K562 (cell line): ENCODE data around the gene LSM4. TPM values are rescaled to one million over a fixed set of nuclear protein-coding genes. Genes with fewer than 3 reads are reported as not detected.

Experiments used
- ERF ChIP-seq: fragments of 450-650 bp; formaldehyde crosslinking; IDR thresholded peaks from 2 replicates; pipeline ENCODE4 v1.4.0; 2020; ENCODE audit warnings: mild to moderate bottlenecking, mixed read lengths
- EZH2 ChIP-seq: IDR thresholded peaks from 2 replicates; pipeline ENCODE4 v1.6.1; 2012; ENCODE audit warnings: low read depth, mild to moderate bottlenecking, inconsistent platforms, low read length, borderline replicate concordance
- HNRNPH1 ChIP-seq: fragments of 200-400 bp; formaldehyde crosslinking; optimal IDR thresholded peaks from 2 replicates; pipeline ENCODE3; 2017; ENCODE audit warnings: low read depth, mild to moderate bottlenecking, low read length, moderate library complexity
- PML ChIP-seq: IDR thresholded peaks from 2 replicates; pipeline ENCODE4 v1.6.1; 2012; ENCODE audit warnings: low read length, inconsistent platforms
- SIN3A ChIP-seq, 2 experiments: fragments of 150-350 bp in 1 of 2; IDR thresholded peaks; 2 replicates each; pipeline ENCODE4 v1.6.1; 2011 to 2016; ENCODE audit warnings: borderline replicate concordance in 2 of 2, low read depth in 2 of 2, low read length in 2 of 2, mild to moderate bottlenecking in 2 of 2, moderate library complexity in 2 of 2; ENCODE audit not compliant: control insufficient read depth in 1 of 2
- SMARCA4 ChIP-seq: fragments of 450-650 bp; IDR thresholded peaks from 2 replicates; pipeline ENCODE4 v1.6.1; 2016
- TAF1 ChIP-seq: IDR thresholded peaks from 2 replicates; pipeline ENCODE4 v1.6.1; 2011; ENCODE audit warnings: mild to moderate bottlenecking, low read length, moderate library complexity; ENCODE audit not compliant: insufficient read depth, control insufficient read depth, severe bottlenecking; ENCODE audit errors: extremely low read depth
- TBP ChIP-seq: optimal IDR thresholded peaks from 2 replicates; pipeline ENCODE3; 2011; ENCODE audit warnings: low read depth, low read length, improper control_type of control experiment
- ZC3H8 ChIP-seq: fragments of 450-650 bp; IDR thresholded peaks from 2 replicates; pipeline ENCODE4 v1.6.1; 2017
- ZNF384 ChIP-seq: IDR thresholded peaks from 2 replicates; pipeline ENCODE4 v1.6.1; 2012; ENCODE audit warnings: low read depth, low read length, improper control_type of control experiment
- ZNF408 ChIP-seq: fragments of 250-450 bp; sonication (Bioruptor Pico); IDR thresholded peaks from 2 replicates; pipeline ENCODE4 v1.4.0; 2020; ENCODE audit warnings: low read depth, mild to moderate bottlenecking, moderate library complexity
- ZNF551 ChIP-seq: fragments of 250-450 bp; sonication (Bioruptor Pico); IDR thresholded peaks from 2 replicates; pipeline ENCODE4 v1.5.0; 2021; ENCODE audit warnings: mild to moderate bottlenecking, moderate library complexity
- polyA plus RNA-seq, 8 experiments: library from polyadenylated mRNA; depleted of rRNA in 4 of 8; stranded (reverse) in 5 of 8; unstranded in 3 of 8; fragments of >200 nt; fragmentation: Nextera tagmentation in 2 of 8; fragmentation: Illumina TruSeq in 1 of 8; extraction: Ambion mirVana in 2 of 8; extraction: Trizol in 1 of 8; gene quantifications; 2 replicates each; pipeline versions ENCODE4 v1.2.1 to v1.2.3, GENCODE V29; 2011 to 2014; ENCODE audit warnings: inconsistent platforms in 1 of 8, missing spikeins in 1 of 8
- total RNA-seq, 7 experiments: library from RNA; depleted of rRNA in 6 of 7; stranded (reverse); fragments of >200 nt in 6 of 7; fragmentation: Illumina TruSeq in 2 of 7; extraction: Trizol in 2 of 7; gene quantifications; 2 replicates each; pipeline versions ENCODE4 v1.2.1 to v1.2.3, GENCODE V29; 2011 to 2021; ENCODE audit warnings: low replicate concordance in 1 of 7
- TF ChIP-seq, protein P1 (sequence below): IDR thresholded peaks from 2 replicates; pipeline ENCODE4 v1.6.1; 2016; ENCODE audit warnings: missing genetic modification characterization, missing compliant biosample characterization
- TF ChIP-seq, protein P2 (sequence below), 2 experiments: IDR thresholded peaks; 2 replicates each; pipeline ENCODE4 v1.6.1; 2012; ENCODE audit warnings: improper control_type of control experiment in 2 of 2, low read depth in 2 of 2, low read length in 2 of 2, borderline replicate concordance in 1 of 2
- TF ChIP-seq, protein P3 (sequence below), 2 experiments: fragments of 450-650 bp in 1 of 2; IDR thresholded peaks; 2 replicates each; pipeline ENCODE4 v1.6.1; 2011 to 2017; ENCODE audit warnings: low read depth in 2 of 2, antibody characterized with exemption in 1 of 2, borderline replicate concordance in 1 of 2, low read length in 1 of 2, mild to moderate bottlenecking in 1 of 2, mixed read lengths in 1 of 2; ENCODE audit not compliant: control insufficient read depth in 1 of 2
- TF ChIP-seq, protein P4 (sequence below): fragments of 250-450 bp; sonication (Bioruptor Pico); IDR thresholded peaks from 2 replicates; pipeline ENCODE4 v1.9.0; 2021; ENCODE audit warnings: mild to moderate bottlenecking
- TF ChIP-seq, protein P5 (sequence below): fragments of 450-650 bp; conservative IDR thresholded peaks from 2 replicates; pipeline ENCODE4 v1.6.1; 2016; ENCODE audit warnings: missing genetic modification characterization, low read depth, mild to moderate bottlenecking, missing compliant biosample characterization, moderate library complexity

LSM4 gene
- total and polyA plus RNA-seq, 9 of the 15 experiments (the other 6 are each of a cell fraction or from before 2014, with no cell fraction given): 11.9 to 763 (median 202) TPM

DNA sequence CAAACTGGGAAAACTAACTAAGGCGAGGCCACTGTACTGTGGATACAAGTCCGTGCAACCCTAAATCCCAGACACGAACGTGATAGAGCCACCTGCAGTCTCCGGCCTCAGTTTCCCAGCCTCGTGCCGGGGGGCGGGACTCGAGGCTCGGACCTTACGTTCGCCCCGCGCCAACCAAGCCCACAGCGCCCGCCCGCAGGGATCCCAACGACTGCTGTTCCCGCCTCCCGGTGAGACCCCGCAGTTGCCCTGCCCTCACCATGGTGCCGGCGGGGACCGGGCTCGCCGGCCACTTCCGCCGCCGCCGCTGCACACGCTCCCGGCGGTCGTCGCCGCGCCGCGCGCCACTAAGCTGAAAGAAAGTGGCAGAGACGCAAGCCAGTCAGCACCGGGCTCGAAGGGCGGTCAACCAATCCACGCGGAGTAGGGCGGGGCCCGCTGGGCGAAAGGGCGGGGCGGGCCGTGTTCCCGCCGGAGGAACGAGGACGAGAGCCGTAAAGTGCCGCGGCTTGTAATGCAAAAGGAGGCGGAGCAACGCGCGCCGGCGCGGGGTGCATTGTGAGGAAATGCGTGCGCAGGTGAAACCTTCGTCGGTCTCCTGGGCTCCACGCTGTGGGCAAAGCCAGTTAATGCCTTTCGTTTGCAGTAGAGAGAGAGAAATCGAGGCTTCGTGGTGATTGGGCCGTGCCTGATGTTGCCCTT, at the start of gene LSM4 (continued):
- TF ChIP-seq, protein P1, sequence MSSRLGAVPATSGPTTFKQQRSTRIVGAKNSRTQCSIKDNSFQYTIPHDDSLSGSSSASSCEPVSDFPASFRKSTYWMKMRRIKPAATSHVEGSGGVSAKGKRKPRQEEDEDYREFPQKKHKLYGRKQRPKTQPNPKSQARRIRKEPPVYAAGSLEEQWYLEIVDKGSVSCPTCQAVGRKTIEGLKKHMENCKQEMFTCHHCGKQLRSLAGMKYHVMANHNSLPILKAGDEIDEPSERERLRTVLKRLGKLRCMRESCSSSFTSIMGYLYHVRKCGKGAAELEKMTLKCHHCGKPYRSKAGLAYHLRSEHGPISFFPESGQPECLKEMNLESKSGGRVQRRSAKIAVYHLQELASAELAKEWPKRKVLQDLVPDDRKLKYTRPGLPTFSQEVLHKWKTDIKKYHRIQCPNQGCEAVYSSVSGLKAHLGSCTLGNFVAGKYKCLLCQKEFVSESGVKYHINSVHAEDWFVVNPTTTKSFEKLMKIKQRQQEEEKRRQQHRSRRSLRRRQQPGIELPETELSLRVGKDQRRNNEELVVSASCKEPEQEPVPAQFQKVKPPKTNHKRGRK (tag): no peak
- TF ChIP-seq ZNF384: no peak
- 0 out of 2 replicates have a peak, but pooled peaks have one; percentile 8 for TF ChIP-seq ERF (CRISPR knock-in tag)
- no peak for TF ChIP-seq ZNF551 (CRISPR knock-in tag)
- no peak for TF ChIP-seq HNRNPH1
- peak; percentile 82 for TF ChIP-seq TBP
- TF ChIP-seq, protein P2, sequence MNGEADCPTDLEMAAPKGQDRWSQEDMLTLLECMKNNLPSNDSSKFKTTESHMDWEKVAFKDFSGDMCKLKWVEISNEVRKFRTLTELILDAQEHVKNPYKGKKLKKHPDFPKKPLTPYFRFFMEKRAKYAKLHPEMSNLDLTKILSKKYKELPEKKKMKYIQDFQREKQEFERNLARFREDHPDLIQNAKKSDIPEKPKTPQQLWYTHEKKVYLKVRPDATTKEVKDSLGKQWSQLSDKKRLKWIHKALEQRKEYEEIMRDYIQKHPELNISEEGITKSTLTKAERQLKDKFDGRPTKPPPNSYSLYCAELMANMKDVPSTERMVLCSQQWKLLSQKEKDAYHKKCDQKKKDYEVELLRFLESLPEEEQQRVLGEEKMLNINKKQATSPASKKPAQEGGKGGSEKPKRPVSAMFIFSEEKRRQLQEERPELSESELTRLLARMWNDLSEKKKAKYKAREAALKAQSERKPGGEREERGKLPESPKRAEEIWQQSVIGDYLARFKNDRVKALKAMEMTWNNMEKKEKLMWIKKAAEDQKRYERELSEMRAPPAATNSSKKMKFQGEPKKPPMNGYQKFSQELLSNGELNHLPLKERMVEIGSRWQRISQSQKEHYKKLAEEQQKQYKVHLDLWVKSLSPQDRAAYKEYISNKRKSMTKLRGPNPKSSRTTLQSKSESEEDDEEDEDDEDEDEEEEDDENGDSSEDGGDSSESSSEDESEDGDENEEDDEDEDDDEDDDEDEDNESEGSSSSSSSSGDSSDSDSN (IDR thresholded peaks at IDR 0.05; ENCODE audit: borderline replicate concordance in 1 of 2, low read depth in 2 of 2, low read length in 2 of 2): 0 out of 4 replicates have a peak, but pooled peaks of 1 of the 2 experiments have one; percentile 37
- TF ChIP-seq PML: peak; percentile 50; the same call in 1 of the 2 replicates
- TF ChIP-seq, protein P3, sequence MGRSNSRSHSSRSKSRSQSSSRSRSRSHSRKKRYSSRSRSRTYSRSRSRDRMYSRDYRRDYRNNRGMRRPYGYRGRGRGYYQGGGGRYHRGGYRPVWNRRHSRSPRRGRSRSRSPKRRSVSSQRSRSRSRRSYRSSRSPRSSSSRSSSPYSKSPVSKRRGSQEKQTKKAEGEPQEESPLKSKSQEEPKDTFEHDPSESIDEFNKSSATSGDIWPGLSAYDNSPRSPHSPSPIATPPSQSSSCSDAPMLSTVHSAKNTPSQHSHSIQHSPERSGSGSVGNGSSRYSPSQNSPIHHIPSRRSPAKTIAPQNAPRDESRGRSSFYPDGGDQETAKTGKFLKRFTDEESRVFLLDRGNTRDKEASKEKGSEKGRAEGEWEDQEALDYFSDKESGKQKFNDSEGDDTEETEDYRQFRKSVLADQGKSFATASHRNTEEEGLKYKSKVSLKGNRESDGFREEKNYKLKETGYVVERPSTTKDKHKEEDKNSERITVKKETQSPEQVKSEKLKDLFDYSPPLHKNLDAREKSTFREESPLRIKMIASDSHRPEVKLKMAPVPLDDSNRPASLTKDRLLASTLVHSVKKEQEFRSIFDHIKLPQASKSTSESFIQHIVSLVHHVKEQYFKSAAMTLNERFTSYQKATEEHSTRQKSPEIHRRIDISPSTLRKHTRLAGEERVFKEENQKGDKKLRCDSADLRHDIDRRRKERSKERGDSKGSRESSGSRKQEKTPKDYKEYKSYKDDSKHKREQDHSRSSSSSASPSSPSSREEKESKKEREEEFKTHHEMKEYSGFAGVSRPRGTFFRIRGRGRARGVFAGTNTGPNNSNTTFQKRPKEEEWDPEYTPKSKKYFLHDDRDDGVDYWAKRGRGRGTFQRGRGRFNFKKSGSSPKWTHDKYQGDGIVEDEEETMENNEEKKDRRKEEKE (IDR thresholded peaks at IDR 0.05; ENCODE audit: borderline replicate concordance in 1 of 2, control insufficient read depth in 1 of 2, low read depth in 2 of 2, low read length in 1 of 2): no peak
- peak; percentile 50 to 83; a peak in 2 of 4 replicates for TF ChIP-seq SIN3A (IDR thresholded peaks at IDR 0.05; ENCODE audit: borderline replicate concordance in 2 of 2, control insufficient read depth in 1 of 2, low read depth in 2 of 2, low read length in 2 of 2)
- no peak for TF ChIP-seq ZNF408 (CRISPR knock-in tag)
- TF ChIP-seq, protein P4, sequence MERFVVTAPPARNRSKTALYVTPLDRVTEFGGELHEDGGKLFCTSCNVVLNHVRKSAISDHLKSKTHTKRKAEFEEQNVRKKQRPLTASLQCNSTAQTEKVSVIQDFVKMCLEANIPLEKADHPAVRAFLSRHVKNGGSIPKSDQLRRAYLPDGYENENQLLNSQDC (CRISPR knock-in tag): peak; percentile 69; the same call in 1 of the 2 replicates
- TF ChIP-seq, protein P5, sequence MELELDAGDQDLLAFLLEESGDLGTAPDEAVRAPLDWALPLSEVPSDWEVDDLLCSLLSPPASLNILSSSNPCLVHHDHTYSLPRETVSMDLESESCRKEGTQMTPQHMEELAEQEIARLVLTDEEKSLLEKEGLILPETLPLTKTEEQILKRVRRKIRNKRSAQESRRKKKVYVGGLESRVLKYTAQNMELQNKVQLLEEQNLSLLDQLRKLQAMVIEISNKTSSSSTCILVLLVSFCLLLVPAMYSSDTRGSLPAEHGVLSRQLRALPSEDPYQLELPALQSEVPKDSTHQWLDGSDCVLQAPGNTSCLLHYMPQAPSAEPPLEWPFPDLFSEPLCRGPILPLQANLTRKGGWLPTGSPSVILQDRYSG (tag): no peak
- no peak for TF ChIP-seq ZC3H8
- no peak for TF ChIP-seq SMARCA4
- peak; percentile 90 for TF ChIP-seq TAF1
- no peak for TF ChIP-seq EZH2
